Measurements from ENCODE around the gene GRK1. TPM values are rescaled to one million over a fixed set of nuclear protein-coding genes. Genes with fewer than 3 reads are reported as not detected.

GRK1 gene
- total and polyA plus RNA-seq, 2 experiments from 2014 or later: not detected

DNA sequence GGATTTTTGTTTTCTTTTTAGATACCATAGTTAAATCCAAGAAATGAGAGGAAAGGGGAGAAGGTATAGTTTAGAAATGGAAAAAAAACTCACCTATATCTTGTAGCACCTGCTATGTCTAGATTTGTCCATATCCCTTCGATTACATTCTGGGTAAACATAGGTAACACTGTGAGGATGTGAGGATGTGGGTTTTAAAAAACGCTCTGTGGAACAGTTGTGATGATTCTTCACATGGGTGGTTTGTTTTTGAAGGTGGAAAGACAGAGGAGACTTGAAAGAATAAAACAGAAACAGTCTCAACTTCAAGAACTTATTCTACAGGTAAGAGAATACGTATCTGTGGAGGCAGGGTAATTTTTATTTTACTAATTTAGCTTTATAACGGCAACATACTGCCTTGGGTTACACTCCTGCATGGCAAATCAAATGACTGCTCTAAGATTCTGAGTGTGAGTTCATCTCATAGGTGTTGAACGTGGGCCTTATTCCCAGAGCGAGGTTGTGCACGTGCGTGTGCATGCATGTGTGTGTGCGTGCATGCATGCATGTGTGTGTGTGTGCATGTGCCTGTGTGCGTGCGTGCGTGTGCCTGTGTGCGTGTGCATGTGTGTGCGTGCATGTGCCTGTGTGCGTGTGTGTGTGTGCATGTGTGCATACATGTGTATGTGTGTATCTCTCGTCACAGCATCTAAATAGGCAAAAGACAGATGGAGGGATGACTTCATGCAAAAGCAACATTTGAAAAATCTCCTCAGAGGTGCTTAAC lies 32.6 kb upstream of the GRK1 start:
- H3F3A ChIP-seq (replicated peaks; ENCODE audit: low read depth): no peaks in the 10 kb centered on the region
- H3K36me3 Mint-ChIP-seq (ENCODE audit: low read depth): peaks cover 79% of the 10 kb centered on the region
- peaks cover 3% of the 10 kb centered on the region for H4K20me1 ChIP-seq (replicated peaks; ENCODE audit: insufficient read depth)
- no peaks in the 10 kb centered on the region for H3K27me3 ChIP-seq (ENCODE audit: insufficient read depth)
- no peaks in the 10 kb centered on the region for H3K9me3 Mint-ChIP-seq
- no peak overlapping the region for H3K4me3 Mint-ChIP-seq
- ATAC-seq: no peak
- peaks cover 12% of the 10 kb centered on the region for H3K27me3 Mint-ChIP-seq (ENCODE audit: insufficient read depth, low read depth, poor library complexity)
- no peak overlapping the region for H3K4me3 ChIP-seq
- no peaks in the 10 kb centered on the region for H3K4me1 ChIP-seq (ENCODE audit: insufficient read depth)
- H3K27ac ChIP-seq (ENCODE audit: low read depth): no peak overlapping the region
- no peaks in the 10 kb centered on the region for H3K9me2 ChIP-seq (ENCODE audit: insufficient read depth)
- H3K36me3 ChIP-seq (ENCODE audit: insufficient read depth): peaks cover 12% of the 10 kb centered on the region; the same call in 1 of the 2 replicates
- TF ChIP-seq ETS1 (IDR thresholded peaks at IDR 0.05) (no peak), JUNB (IDR thresholded peaks at IDR 0.05; ENCODE audit: unreplicated experiment) (no peak)
- TF ChIP-seq, protein P1, sequence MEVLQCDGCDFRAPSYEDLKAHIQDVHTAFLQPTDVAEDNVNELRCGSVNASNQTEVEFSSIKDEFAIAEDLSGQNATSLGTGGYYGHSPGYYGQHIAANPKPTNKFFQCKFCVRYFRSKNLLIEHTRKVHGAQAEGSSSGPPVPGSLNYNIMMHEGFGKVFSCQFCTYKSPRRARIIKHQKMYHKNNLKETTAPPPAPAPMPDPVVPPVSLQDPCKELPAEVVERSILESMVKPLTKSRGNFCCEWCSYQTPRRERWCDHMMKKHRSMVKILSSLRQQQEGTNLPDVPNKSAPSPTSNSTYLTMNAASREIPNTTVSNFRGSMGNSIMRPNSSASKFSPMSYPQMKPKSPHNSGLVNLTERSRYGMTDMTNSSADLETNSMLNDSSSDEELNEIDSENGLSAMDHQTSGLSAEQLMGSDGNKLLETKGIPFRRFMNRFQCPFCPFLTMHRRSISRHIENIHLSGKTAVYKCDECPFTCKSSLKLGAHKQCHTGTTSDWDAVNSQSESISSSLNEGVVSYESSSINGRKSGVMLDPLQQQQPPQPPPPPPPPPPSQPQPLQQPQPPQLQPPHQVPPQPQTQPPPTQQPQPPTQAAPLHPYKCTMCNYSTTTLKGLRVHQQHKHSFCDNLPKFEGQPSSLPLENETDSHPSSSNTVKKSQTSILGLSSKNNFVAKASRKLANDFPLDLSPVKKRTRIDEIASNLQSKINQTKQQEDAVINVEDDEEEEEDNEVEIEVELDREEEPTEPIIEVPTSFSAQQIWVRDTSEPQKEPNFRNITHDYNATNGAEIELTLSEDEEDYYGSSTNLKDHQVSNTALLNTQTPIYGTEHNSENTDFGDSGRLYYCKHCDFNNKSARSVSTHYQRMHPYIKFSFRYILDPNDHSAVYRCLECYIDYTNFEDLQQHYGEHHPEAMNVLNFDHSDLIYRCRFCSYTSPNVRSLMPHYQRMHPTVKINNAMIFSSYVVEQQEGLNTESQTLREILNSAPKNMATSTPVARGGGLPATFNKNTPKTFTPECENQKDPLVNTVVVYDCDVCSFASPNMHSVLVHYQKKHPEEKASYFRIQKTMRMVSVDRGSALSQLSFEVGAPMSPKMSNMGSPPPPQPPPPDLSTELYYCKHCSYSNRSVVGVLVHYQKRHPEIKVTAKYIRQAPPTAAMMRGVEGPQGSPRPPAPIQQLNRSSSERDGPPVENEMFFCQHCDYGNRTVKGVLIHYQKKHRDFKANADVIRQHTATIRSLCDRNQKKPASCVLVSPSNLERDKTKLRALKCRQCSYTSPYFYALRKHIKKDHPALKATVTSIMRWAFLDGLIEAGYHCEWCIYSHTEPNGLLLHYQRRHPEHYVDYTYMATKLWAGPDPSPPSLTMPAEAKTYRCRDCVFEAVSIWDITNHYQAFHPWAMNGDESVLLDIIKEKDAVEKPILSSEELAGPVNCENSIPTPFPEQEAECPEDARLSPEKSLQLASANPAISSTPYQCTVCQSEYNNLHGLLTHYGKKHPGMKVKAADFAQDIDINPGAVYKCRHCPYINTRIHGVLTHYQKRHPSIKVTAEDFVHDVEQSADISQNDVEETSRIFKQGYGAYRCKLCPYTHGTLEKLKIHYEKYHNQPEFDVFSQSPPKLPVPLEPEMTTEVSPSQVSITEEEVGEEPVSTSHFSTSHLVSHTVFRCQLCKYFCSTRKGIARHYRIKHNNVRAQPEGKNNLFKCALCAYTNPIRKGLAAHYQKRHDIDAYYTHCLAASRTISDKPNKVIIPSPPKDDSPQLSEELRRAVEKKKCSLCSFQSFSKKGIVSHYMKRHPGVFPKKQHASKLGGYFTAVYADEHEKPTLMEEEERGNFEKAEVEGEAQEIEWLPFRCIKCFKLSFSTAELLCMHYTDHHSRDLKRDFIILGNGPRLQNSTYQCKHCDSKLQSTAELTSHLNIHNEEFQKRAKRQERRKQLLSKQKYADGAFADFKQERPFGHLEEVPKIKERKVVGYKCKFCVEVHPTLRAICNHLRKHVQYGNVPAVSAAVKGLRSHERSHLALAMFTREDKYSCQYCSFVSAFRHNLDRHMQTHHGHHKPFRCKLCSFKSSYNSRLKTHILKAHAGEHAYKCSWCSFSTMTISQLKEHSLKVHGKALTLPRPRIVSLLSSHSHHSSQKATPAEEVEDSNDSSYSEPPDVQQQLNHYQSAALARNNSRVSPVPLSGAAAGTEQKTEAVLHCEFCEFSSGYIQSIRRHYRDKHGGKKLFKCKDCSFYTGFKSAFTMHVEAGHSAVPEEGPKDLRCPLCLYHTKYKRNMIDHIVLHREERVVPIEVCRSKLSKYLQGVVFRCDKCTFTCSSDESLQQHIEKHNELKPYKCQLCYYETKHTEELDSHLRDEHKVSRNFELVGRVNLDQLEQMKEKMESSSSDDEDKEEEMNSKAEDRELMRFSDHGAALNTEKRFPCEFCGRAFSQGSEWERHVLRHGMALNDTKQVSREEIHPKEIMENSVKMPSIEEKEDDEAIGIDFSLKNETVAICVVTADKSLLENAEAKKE (CRISPR knock-in tag; IDR thresholded peaks at IDR 0.05): no peak
- DNase-seq (ENCODE audit: low spot score): no peak
- no peak overlapping the region for H3K27ac Mint-ChIP-seq
- peaks cover 9% of the 10 kb centered on the region for H3K79me2 ChIP-seq (replicated peaks; ENCODE audit: insufficient read depth)
- no peak overlapping the region for H2AFZ ChIP-seq
- no peaks in the 10 kb centered on the region; the same call in 2 of the 3 replicates for H3K4me1 Mint-ChIP-seq
- H3K4me2 ChIP-seq: no peak overlapping the region

- no peak overlapping the region for H3K4me3 Mint-ChIP-seq
- peaks cover 83% of the 10 kb centered on the region for H3K36me3 Mint-ChIP-seq (ENCODE audit: low read depth)
- TF ChIP-seq NANOG (IDR thresholded peaks at IDR 0.05; ENCODE audit: borderline replicate concordance) (no peak), EZH2phosphoT487 (IDR thresholded peaks at IDR 0.05; ENCODE audit: unreplicated experiment) (no peak), STAT1 (IDR thresholded peaks at IDR 0.05; ENCODE audit: unreplicated experiment) (no peak)
Measured at GRCh38 chr13:113635048-113635420, 32.0 kb upstream of the GRK1 start.

More at GRCh38 chr13:113635048-113635420, 32.0 kb upstream of the GRK1 start:
- Histone ChIP-seq H3F3A (replicated peaks; ENCODE audit: low read depth) (no peaks in the 10 kb centered on the region), H3K27me3 (ENCODE audit: insufficient read depth) (no peaks in the 10 kb centered on the region), H3K36me3 (ENCODE audit: insufficient read depth) (peaks cover 14% of the 10 kb centered on the region; the same call in 1 of the 2 replicates), H3K4me3 (no peak overlapping the region), H4K20me1 (replicated peaks; ENCODE audit: insufficient read depth) (peaks cover 3% of the 10 kb centered on the region), H3K79me2 (replicated peaks; ENCODE audit: insufficient read depth) (peaks cover 3% of the 10 kb centered on the region), H3K27ac (ENCODE audit: low read depth) (no peak overlapping the region), H3K4me1 (ENCODE audit: insufficient read depth) (no peaks in the 10 kb centered on the region), H2AFZ (no peak overlapping the region), H3K4me2 (no peak overlapping the region), H3K9me2 (ENCODE audit: insufficient read depth) (no peaks in the 10 kb centered on the region)
- H3K27ac Mint-ChIP-seq: no peak overlapping the region
- H3K9me3 Mint-ChIP-seq: no peaks in the 10 kb centered on the region
- ATAC-seq (no peak), DNase-seq (ENCODE audit: low spot score) (no peak)
- H3K27me3 Mint-ChIP-seq (ENCODE audit: insufficient read depth, low read depth, poor library complexity): peaks cover 9% of the 10 kb centered on the region
- H3K4me1 Mint-ChIP-seq: no peaks in the 10 kb centered on the region; the same call in 2 of the 3 replicates

All from GM23338 (cell line).